Neuronal stem cell (in vitro differentiated cells): ENCODE results near the gene CCNI.
A peak's percentile ranks its signal among the peaks of the same experiment; 100 is the strongest.

ENCODE experiments used
- DNase-seq: peaks from one replicate; pipeline ENCODE4 v3.0.0-alpha.2; 2013; ENCODE audit warnings: low spot score
- H2AFZ ChIP-seq: one replicate; pipeline ENCODE4 v1.6.1; 2013; ENCODE audit warnings: mild to moderate bottlenecking, low read length, inconsistent platforms
- H2AK5ac ChIP-seq: 2 replicates; pipeline ENCODE4 v1.6.1; 2013; ENCODE audit warnings: low read depth, mild to moderate bottlenecking, inconsistent platforms, low read length, moderate library complexity, mixed read lengths
- H2BK120ac ChIP-seq: 2 replicates; pipeline ENCODE4 v1.6.1; 2013; ENCODE audit warnings: low read depth, mild to moderate bottlenecking, inconsistent platforms, low read length, moderate library complexity, mixed read lengths
- H2BK12ac ChIP-seq: one replicate; pipeline ENCODE4 v1.6.1; 2013; ENCODE audit warnings: low read length, inconsistent platforms
- H2BK15ac ChIP-seq: 2 replicates; pipeline ENCODE4 v1.6.1; 2013; ENCODE audit warnings: mild to moderate bottlenecking, low read length, inconsistent platforms, mixed read lengths
- H2BK5ac ChIP-seq: one replicate; pipeline ENCODE4 v1.6.1; 2013; ENCODE audit warnings: inconsistent platforms, mild to moderate bottlenecking, low read length, moderate library complexity
- H3K14ac ChIP-seq: one replicate; pipeline ENCODE4 v1.6.1; 2013; ENCODE audit warnings: low read length, inconsistent platforms
- H3K18ac ChIP-seq: 2 replicates; pipeline ENCODE4 v1.6.1; 2013; ENCODE audit warnings: low read length, inconsistent platforms
- H3K23ac ChIP-seq: 2 replicates; pipeline ENCODE4 v1.6.1; 2013; ENCODE audit warnings: low read depth, mild to moderate bottlenecking, mixed read lengths, low read length, inconsistent platforms; ENCODE audit not compliant: poor library complexity
- H3K27ac ChIP-seq: replicated peaks from 3 replicates; pipeline ENCODE4 v1.5.1; 2013; ENCODE audit warnings: low read length, inconsistent platforms
- H3K27me3 ChIP-seq, 3 experiments: 2 replicates each; pipeline ENCODE4 v1.6.1; 2013; ENCODE audit warnings: low read length in 3 of 3, mild to moderate bottlenecking in 2 of 3, inconsistent platforms in 1 of 3, low read depth in 1 of 3, mixed read lengths in 1 of 3, moderate library complexity in 1 of 3; ENCODE audit not compliant: control insufficient read depth in 3 of 3, insufficient read depth in 3 of 3
- H3K36me3 ChIP-seq, 2 donors: replicated peaks in 1 of 2; 2 replicates each; pipeline ENCODE4 v1.6.1; 2013; ENCODE audit warnings: low read length in 2 of 2; ENCODE audit not compliant: control insufficient read depth in 2 of 2, insufficient read depth in 2 of 2
- H3K4ac ChIP-seq: 2 replicates; pipeline ENCODE4 v1.6.1; 2013; ENCODE audit warnings: inconsistent platforms, mild to moderate bottlenecking, low read length, moderate library complexity
- H3K4me1 ChIP-seq, 2 donors: 1 replicate in 1 of 2; 2 replicates in 1 of 2; pipeline ENCODE4 v1.6.1; 2013; ENCODE audit warnings: low read length in 2 of 2, low read depth in 1 of 2; ENCODE audit not compliant: control insufficient read depth in 2 of 2, insufficient read depth in 1 of 2
- H3K4me2 ChIP-seq: one replicate; pipeline ENCODE4 v1.6.1; 2013; ENCODE audit warnings: mild to moderate bottlenecking, low read length, inconsistent platforms; ENCODE audit not compliant: insufficient read depth, poor library complexity, severe bottlenecking
- H3K4me3 ChIP-seq, 2 donors: 2 replicates each; pipeline ENCODE4 v1.5.1; 2013; ENCODE audit warnings: low read length in 2 of 2, mild to moderate bottlenecking in 2 of 2, inconsistent platforms in 1 of 2, moderate library complexity in 1 of 2
- H3K79me1 ChIP-seq: one replicate; pipeline ENCODE4 v1.6.1; 2013; ENCODE audit warnings: low read depth, mild to moderate bottlenecking, inconsistent platforms, low read length, moderate library complexity
- H3K9ac ChIP-seq: one replicate; pipeline ENCODE4 v1.6.1; 2013; ENCODE audit warnings: mild to moderate bottlenecking, low read depth, low read length, inconsistent platforms; ENCODE audit not compliant: poor library complexity
- H3K9me3 ChIP-seq, 2 donors: replicated peaks in 1 of 2; 2 replicates each; pipeline versions ENCODE3 to v1.6.1; 2013; ENCODE audit warnings: low read length in 2 of 2, mild to moderate bottlenecking in 2 of 2, inconsistent platforms in 1 of 2, low read depth in 1 of 2, mixed read lengths in 1 of 2, moderate library complexity in 1 of 2; ENCODE audit not compliant: control insufficient read depth in 2 of 2, insufficient read depth in 1 of 2
- H4K8ac ChIP-seq: one replicate; pipeline ENCODE4 v1.6.1; 2013; ENCODE audit warnings: low read depth, mild to moderate bottlenecking, inconsistent platforms, low read length, moderate library complexity
- H4K91ac ChIP-seq: one replicate; pipeline ENCODE4 v1.6.1; 2013; ENCODE audit warnings: low read length, low read depth, mild to moderate bottlenecking, inconsistent platforms; ENCODE audit not compliant: poor library complexity
- WGBS, 2 donors: extraction: QIAGEN DNeasy Blood & Tissue Kit; methylation state at CpG; one replicate each; pipeline ENCODE4 v1.1.7; 2013; ENCODE audit warnings: missing lambda C conversion rate in 2 of 2, mixed read lengths in 1 of 2; ENCODE audit not compliant: insufficient read length in 2 of 2, insufficient replicate concordance in 1 of 2; ENCODE audit errors: extremely low coverage in 2 of 2; 5-methylcytosine and 5-hydroxymethylcytosine counted together

The CCNI gene

DNA sequence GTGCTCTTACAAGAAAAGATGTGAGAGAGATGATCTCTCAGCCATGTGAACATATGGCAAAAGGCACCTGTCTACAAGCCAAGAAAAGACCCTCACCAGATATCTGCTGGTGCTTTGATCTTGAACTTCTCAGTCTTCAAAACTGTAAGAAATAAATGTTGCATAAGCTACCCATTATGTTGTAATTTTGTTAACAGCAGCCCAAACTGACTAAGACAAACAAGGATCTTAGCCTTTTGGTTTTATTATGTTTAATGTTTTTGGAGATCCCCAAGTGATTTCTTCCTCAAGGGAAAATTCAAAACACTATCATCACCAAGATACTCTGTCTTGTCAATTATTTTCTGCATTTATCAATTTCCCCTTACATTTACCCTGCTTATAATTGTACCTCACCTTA, 21.8 kb upstream of the CCNI start:
- Histone ChIP-seq H3K14ac (no peak overlapping the region), H3K4me2 (no peak overlapping the region), H3K9me3 (no peaks in the 10 kb centered on the region), H2AFZ (no peak overlapping the region), H2BK120ac (no peak overlapping the region), H4K8ac (no peak overlapping the region), H3K9ac (no peak overlapping the region), H4K91ac (no peak overlapping the region), H2BK12ac (no peak overlapping the region), H3K79me1 (no peaks in the 10 kb centered on the region), H2AK5ac (no peak overlapping the region), H3K4ac (no peak overlapping the region), H2BK15ac (no peak overlapping the region), H3K18ac (no peak overlapping the region), H3K4me3 (no peak overlapping the region), H3K4me1 (no peaks in the 10 kb centered on the region), H3K27me3 (no peaks in the 10 kb centered on the region), H3K23ac (no peak overlapping the region), H3K36me3 (no peaks in the 10 kb centered on the region), H2BK5ac (no peak overlapping the region), H3K27ac (no peak overlapping the region)
- no peak for DNase-seq

DNA sequence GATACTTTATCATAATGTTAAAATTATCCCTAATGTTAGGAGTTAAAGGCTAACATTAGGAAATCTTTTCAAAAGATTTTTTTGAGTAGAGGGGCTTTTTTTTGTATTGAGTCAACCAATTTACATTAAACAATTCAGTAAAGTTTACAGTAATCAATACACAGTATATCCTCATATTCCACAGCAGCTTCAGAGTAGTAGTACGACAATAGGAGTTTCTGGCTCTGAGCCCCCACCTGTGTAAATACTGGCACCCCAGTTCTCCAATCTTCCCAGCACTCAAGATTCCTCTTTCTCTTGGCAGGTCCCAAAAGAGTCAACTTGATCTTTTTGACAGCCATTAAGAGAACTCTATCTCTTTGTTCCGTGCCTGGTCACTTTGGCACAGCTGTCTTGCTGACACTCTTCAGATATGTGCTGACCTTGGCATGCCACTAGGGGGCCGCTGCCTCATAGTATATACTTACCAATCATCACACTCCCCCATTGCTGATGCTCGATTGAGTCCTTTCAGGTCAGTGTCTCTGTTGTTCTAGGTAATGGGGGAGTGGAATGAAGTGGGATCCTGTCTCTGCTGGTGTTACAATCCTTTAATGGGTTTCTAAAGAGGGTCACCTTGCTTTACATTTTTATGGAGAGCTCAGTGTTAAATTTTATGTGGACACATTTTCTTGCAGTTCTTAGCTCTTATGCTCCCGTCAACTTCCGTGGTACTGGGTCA, 19.5 kb upstream of the CCNI start:
- Histone ChIP-seq H3K14ac (no peak overlapping the region), H2BK15ac (no peak overlapping the region), H3K27ac (no peak overlapping the region), H2AK5ac (no peak overlapping the region), H2AFZ (peak overlapping the region; percentile 42), H3K18ac (no peak overlapping the region), H4K8ac (no peak overlapping the region), H2BK120ac (no peak overlapping the region), H3K23ac (no peak overlapping the region), H2BK12ac (no peak overlapping the region), H3K4me1 (no peaks in the 10 kb centered on the region), H3K9me3 (no peaks in the 10 kb centered on the region), H3K79me1 (no peaks in the 10 kb centered on the region), H3K36me3 (no peaks in the 10 kb centered on the region), H2BK5ac (no peak overlapping the region), H3K9ac (no peak overlapping the region), H3K4me3 (no peak overlapping the region), H3K27me3 (no peaks in the 10 kb centered on the region), H4K91ac (no peak overlapping the region), H3K4ac (no peak overlapping the region), H3K4me2 (no peak overlapping the region)
- WGBS, 2 donors = no CpG with 5 or more reads among the region's 6 CpGs
- DNase-seq = peak; percentile 53

DNA sequence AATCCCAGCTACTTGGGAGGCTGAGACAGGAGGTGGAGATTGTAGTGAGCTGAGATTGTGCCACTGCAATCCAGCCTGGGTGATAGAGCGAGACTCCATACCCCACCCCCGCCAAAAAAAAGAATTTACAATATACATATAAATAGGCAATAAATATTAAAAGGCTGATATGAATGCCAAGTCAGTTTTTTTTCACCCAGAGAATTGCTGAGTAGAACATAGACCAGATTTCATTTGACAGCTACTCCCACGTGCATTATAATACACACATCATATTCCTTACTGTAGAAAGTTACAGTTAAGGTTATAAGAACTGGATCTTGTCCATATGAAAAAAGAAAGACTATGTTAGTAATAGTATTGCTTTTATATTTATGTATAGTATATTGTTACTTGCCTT, 18.7 kb upstream of the CCNI start:
- no peaks in the 10 kb centered on the region for H3K36me3 ChIP-seq
- H2BK12ac ChIP-seq = no peak overlapping the region

DNA sequence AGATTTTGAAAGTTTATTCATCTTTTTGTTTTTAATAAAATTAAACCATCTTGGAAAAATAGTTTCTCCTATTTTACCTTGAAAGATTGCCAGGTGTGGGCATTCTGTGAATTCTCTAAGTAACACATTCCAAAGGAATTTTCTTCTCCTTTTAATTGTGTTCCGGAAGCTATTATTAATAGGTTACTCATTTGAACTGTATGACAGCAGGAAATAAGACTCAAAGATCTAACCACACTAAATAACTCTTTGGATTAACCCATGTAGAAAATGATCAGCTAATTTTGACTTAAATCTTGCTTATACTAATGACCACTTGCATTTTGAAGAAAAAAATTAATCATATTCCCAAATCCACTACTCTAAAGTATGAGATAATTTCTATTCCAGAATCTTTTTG, 17.6 kb upstream of the CCNI start:
- no CpG with 5 or more reads among the region's 1 CpG for WGBS, 2 donors
- Histone ChIP-seq H3K4me1 (no peaks in the 10 kb centered on the region), H2BK15ac (no peak overlapping the region), H3K4ac (no peak overlapping the region), H3K79me1 (no peaks in the 10 kb centered on the region), H3K18ac (no peak overlapping the region), H3K27me3 (no peaks in the 10 kb centered on the region), H3K36me3 (no peaks in the 10 kb centered on the region), H3K4me2 (no peak overlapping the region), H3K9ac (no peak overlapping the region), H3K14ac (no peak overlapping the region), H4K8ac (no peak overlapping the region), H3K23ac (no peak overlapping the region), H2AK5ac (no peak overlapping the region), H4K91ac (no peak overlapping the region), H2AFZ (no peak overlapping the region), H3K9me3 (peaks cover 0 to 2% of the 10 kb centered on the region in 2 donors), H2BK12ac (no peak overlapping the region), H2BK120ac (no peak overlapping the region), H2BK5ac (no peak overlapping the region), H3K4me3 (no peak overlapping the region), H3K27ac (no peak overlapping the region)
- no peak for DNase-seq

More for the DNA sequence above, 18.7 kb upstream of the CCNI start:
- Histone ChIP-seq H3K27ac (no peak overlapping the region), H4K8ac (no peak overlapping the region), H2AK5ac (no peak overlapping the region), H3K4me3 (no peak overlapping the region), H2BK120ac (no peak overlapping the region), H3K4me2 (no peak overlapping the region), H3K27me3 (no peaks in the 10 kb centered on the region), H4K91ac (no peak overlapping the region), H3K9ac (no peak overlapping the region), H3K79me1 (no peaks in the 10 kb centered on the region), H3K4me1 (no peaks in the 10 kb centered on the region), H2BK5ac (no peak overlapping the region), H3K9me3 (no peaks in the 10 kb centered on the region), H2AFZ (no peak overlapping the region), H3K18ac (no peak overlapping the region), H3K23ac (no peak overlapping the region), H3K4ac (no peak overlapping the region), H3K14ac (no peak overlapping the region), H2BK15ac (no peak overlapping the region)
- no peak for DNase-seq
- no CpG with 5 or more reads among the region's 3 CpGs for WGBS, 2 donors
